ENCODE results near the gene H2BW1.
"Not testable (repeated sequence)": the region's sequence is repeated elsewhere in the genome, so short reads cannot be mapped to it uniquely, and the experiment has no call there.

Gene H2BW1

GRCh38 chrX:104018126-104018525 lies 4.6 kb upstream of the H2BW1 start:
- no peak for DNase-seq (ENCODE audit: extremely low spot score)
- CTCF ChIA-PET = no interaction called here
- POLR2A ChIA-PET = no interaction called here
- TF ChIP-seq CTCF (IDR thresholded peaks at IDR 0.05; ENCODE audit: control extremely low read depth, extremely low read depth, low read depth, missing control alignments) = no peak

- DNase-seq (ENCODE audit: extremely low spot score); POLR2A ChIA-PET; CTCF ChIA-PET: not testable (repeated sequence)
Observed at GRCh38 chrX:104015576-104015975, 2.1 kb upstream of the H2BW1 start.

DNA sequence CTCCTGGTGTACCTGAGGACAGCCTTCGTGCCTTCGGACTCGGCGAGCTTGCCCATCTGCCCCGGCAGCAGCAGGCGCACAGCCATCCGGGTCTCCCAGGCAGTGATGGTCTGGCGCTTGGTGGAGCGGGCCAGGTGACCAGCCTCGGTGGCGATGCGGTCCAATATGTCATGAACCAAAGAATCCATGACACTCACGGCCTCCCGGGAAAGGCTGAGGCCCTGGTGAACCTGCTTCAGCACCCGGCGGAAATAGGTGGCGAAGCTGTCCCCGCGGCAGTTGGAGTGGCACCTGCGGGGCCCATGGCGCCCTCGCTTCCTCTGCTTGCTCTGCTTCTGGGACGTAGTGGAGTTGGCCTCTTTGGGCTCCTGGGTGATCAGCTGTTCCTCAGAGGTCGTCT lies 350 bp downstream of the H2BW1 start:
- ChIA-PET POLR2A (no interaction called here), CTCF (no interaction called here)
- no peak for DNase-seq (ENCODE audit: extremely low spot score)
- TF ChIP-seq CTCF (IDR thresholded peaks at IDR 0.05; ENCODE audit: control extremely low read depth, extremely low read depth, low read depth, missing control alignments) = no peak

GRCh38 chrX:104008831-104009230 lies 4.7 kb downstream of the H2BW1 start:
- TF ChIP-seq CTCF (IDR thresholded peaks at IDR 0.05; ENCODE audit: control extremely low read depth, extremely low read depth, low read depth, missing control alignments) = no peak
- ChIA-PET POLR2A (no interaction called here), CTCF (no interaction called here)
- no peak for DNase-seq (ENCODE audit: extremely low spot score)

- CTCF ChIA-PET = interaction anchor here (1.2 kb wide), 1 partner anchor 12 kb away, joined by 3 read pairs; no protein-coding TSS in a partner anchor
- DNase-seq (ENCODE audit: extremely low spot score) = no peak
- POLR2A ChIA-PET = no interaction called here
- no peak for TF ChIP-seq CTCF (IDR thresholded peaks at IDR 0.05; ENCODE audit: control extremely low read depth, extremely low read depth, low read depth, missing control alignments)
Observed at GRCh38 chrX:103999234-103999633, 14.3 kb downstream of the H2BW1 start.

- POLR2A ChIA-PET, CTCF ChIA-PET: not testable (repeated sequence)
Observed at GRCh38 chrX:103983508-103983907, 30.0 kb downstream of the H2BW1 start.

DNA sequence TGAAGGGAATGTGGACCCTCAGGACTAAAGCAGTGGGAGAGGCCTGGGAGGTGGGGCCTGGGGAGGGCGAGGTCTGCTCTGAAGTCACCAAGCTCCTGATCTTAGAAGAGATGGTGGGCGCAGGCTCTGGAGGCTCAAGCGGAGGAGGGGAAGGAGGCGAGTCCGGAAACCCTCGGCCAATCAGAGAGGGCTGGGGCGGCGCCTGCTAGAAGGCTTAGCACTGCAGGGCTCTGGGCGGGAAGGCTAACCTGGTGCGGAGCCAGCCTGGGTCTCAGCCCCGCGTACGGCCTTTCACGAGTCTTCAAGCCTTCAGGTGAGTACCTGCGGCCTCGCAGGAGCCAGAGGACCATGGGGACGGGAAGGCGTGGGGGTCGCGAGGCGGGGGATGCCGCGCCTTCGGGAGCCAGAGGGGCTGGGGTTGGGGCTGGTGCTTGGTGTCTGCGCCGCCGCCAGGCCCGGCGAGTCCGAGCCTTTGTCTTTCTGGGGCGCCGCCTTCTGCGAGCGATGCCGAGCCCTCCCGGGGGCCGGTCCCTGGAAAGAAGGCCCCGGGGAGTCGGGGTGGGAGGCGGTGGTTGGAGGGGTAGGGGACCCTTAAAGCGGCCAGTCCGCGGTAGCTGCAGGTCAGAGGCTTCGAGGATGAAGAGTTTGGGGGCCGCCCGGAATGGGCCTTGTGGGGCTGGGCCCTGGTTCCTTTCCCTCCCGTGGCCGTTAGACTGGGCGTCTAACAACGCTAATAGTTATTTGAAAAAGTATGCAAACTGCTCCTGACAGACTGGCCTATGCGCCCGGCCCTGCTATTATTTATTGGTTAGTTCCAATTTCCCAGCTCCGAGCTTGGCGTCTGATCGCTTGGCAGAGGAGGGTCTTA lies 50.9 kb downstream of the H2BW1 start, which contains the start of gene TMSB15B:
TMSB15B (plus strand) TSS at position 217 of the 868 bp plus-strand sequence.
- POLR2A ChIA-PET; DNase-seq (ENCODE audit: extremely low spot score); CTCF ChIA-PET: not testable (repeated sequence)

More at GRCh38 chrX:103983508-103983907, 30.0 kb downstream of the H2BW1 start:
- not testable (repeated sequence) for DNase-seq (ENCODE audit: extremely low spot score)
